ENCODE results near the gene BTF3.

GRCh38 chr5:73497497-73498056 is 665 bp upstream of the BTF3 start:
- TF ChIP-seq POLR2A (IDR thresholded peaks at IDR 0.05) (no peak), CTCF (IDR thresholded peaks at IDR 0.05) (no peak)
